ENCODE data around the gene STING1. TPM values are rescaled to one million over a fixed set of nuclear protein-coding genes. Genes with fewer than 3 reads are reported as not detected.

Gene STING1
- total and polyA plus RNA-seq, 2 donors (not counting 1 experiment from before 2014, with no cell fraction given) = 1.1 to 2.8 TPM

- H3K4me1 Mint-ChIP-seq = peaks cover 16% of the 10 kb centered on the region
- peak within 1 kb of the TSS; percentile 7 for H3K9ac ChIP-seq (ENCODE audit: low read length)
Observed at GRCh38 chr5:139470821-139471300, 11.7 kb downstream of the STING1 start, which contains the start of gene SMIM33. Gene SMIM33 (plus strand): TSS chr5:139471004. CDS start chr5:139471122, 118 bp downstream.

More at GRCh38 chr5:139470821-139471300, 11.7 kb downstream of the STING1 start, which contains the start of gene SMIM33:
- peak within 1 kb of the TSS in 3 of 5 experiments; percentile 4 to 21 (median 6) for H3K4me3 ChIP-seq (ENCODE audit: control extremely low read depth in 1 of 5, extremely low read depth in 1 of 5, insufficient read depth in 1 of 5, low read depth in 2 of 5, low read length in 4 of 5)
- no peaks in the 10 kb centered on the region for H4K20me1 ChIP-seq (ENCODE audit: control insufficient read depth, insufficient read depth, low read length, poor library complexity, severe bottlenecking)
- TF ChIP-seq EZH2 (IDR thresholded peaks at IDR 0.05; ENCODE audit: borderline replicate concordance, insufficient read depth, low read depth, low read length, poor library complexity, severe bottlenecking) (no peak), CTCF (IDR thresholded peaks at IDR 0.05) (no peak)
- CTCF ChIA-PET = no interaction called here
- peaks cover 0 to 5% (median 0%) of the 10 kb centered on the region in 3 donors for H3K9me3 ChIP-seq (ENCODE audit: control extremely low read depth in 1 of 3, control insufficient read depth in 2 of 3, insufficient read depth in 1 of 3, low read length in 2 of 3)
- peaks cover 0 to 24% (median 11%) of the 10 kb centered on the region in 4 experiments for H3K27me3 ChIP-seq (replicated peaks in 1 of 4; ENCODE audit: control extremely low read depth in 1 of 4, control insufficient read depth in 3 of 4, insufficient read depth in 4 of 4, low read length in 3 of 4)
- 0% methylated on average over 6 of the region's 9 CpGs for WGBS (ENCODE audit: insufficient coverage)
- peaks cover 17 to 20% of the 10 kb centered on the region in 2 donors for H3K4me1 ChIP-seq (ENCODE audit: control insufficient read depth in 2 of 2, insufficient read depth in 2 of 2, low read length in 2 of 2)
- Mint-ChIP-seq H3K27ac (no peak within 1 kb of the TSS), H3K4me3 (peak within 1 kb of the TSS; percentile 34), H3K27me3 (peaks cover 31% of the 10 kb centered on the region), H3K9me3 (ENCODE audit: insufficient read depth) (no peaks in the 10 kb centered on the region)
- DNase-seq (peak; percentile 31), ATAC-seq (ENCODE audit: low read depth) (peak; percentile 39)
- no peaks in the 10 kb centered on the region for H3K36me3 ChIP-seq (replicated peaks in 1 of 2; ENCODE audit: control extremely low read depth in 1 of 2, control insufficient read depth in 1 of 2, extremely low read depth in 1 of 2, insufficient read depth in 2 of 2, low read length in 1 of 2)
- POLR2A ChIA-PET = no interaction called here
- H3K4me2 ChIP-seq (replicated peaks; ENCODE audit: low read depth, low read length, poor library complexity, severe bottlenecking) = peak within 1 kb of the TSS; percentile 69
- H3K79me2 ChIP-seq (ENCODE audit: control insufficient read depth, insufficient read depth, low read length) = no peaks in the 10 kb centered on the region
- H2AFZ ChIP-seq (ENCODE audit: insufficient read depth, low read depth, low read length, poor library complexity, severe bottlenecking) = peak within 1 kb of the TSS; percentile 65
- H3K27ac ChIP-seq (ENCODE audit: low read length in 2 of 2) = no peak within 1 kb of the TSS
- intact Hi-C loops (cut with micrococcal nuclease) = no loop called here

All from B cell (primary cell).